Prostate gland (tissue), 2 donors: ENCODE results near the gene TSHZ1. TPM values are rescaled to one million over a fixed set of nuclear protein-coding genes. Genes with fewer than 3 reads are reported as not detected.

Source experiments
- DNase-seq: peaks from one replicate; pipeline ENCODE4 v3.0.0-alpha.2; 2019; ENCODE audit warnings: low spot score
- H3K27ac ChIP-seq, 2 donors: fragments of 200-600 bp; sonication (generic); 2 replicates each; pipeline ENCODE4 v1.5.1; 2017 to 2019
- H3K27me3 ChIP-seq: fragments of 200-600 bp; sonication (generic); replicated peaks from 2 replicates; pipeline ENCODE4 v1.5.1; 2019; ENCODE audit not compliant: insufficient read depth
- H3K36me3 ChIP-seq, 2 donors: fragments of 200-600 bp; sonication (generic); 1 replicate in 1 of 2; 2 replicates in 1 of 2; pipeline versions ENCODE4 v1.5.1 to v1.8.1; 2017 to 2019
- H3K4me1 ChIP-seq: fragments of 200-600 bp; sonication (generic); replicated peaks from 2 replicates; pipeline ENCODE4 v1.5.1; 2019
- H3K4me3 ChIP-seq, 2 donors: fragments of 200-600 bp; sonication (generic); 2 replicates each; pipeline ENCODE4 v1.5.1; 2017 to 2019
- H3K9me3 ChIP-seq: fragments of 200-600 bp; sonication (generic); 2 replicates; pipeline ENCODE4 v1.5.1; 2017
- POLR2A ChIP-seq: fragments of 450-650 bp; IDR thresholded peaks from one replicate; pipeline ENCODE4 v1.6.1; 2016; ENCODE audit warnings: antibody characterized with exemption, mild to moderate bottlenecking
- POLR2AphosphoS5 ChIP-seq: sonication (generic); formaldehyde crosslinking; IDR thresholded peaks from one replicate; pipeline ENCODE4 v1.6.1; 2017; ENCODE audit warnings: antibody characterized with exemption
- WGBS: methylation state at CpG from one replicate; pipeline ENCODE4 v1.1.5; 2018; 5-methylcytosine and 5-hydroxymethylcytosine counted together
- intact Hi-C: fragments of 100-400 bp; cut with DNase I; formaldehyde crosslinking; loops from one replicate; pipeline ENCODE4 v1.14.2; 2022
- total RNA-seq, 2 donors: library from RNA; depleted of rRNA; stranded (reverse); fragments of >200 nt; gene quantifications; one replicate each; pipeline ENCODE4 v1.1.0, GENCODE V29; 2016
- TF ChIP-seq, protein P1 (sequence below), 4 experiments: fragments of 200-600 bp in 2 of 4; fragments of 450-650 bp in 2 of 4; sonication (generic) in 2 of 4; IDR thresholded peaks; 1 replicate in 3 of 4; 2 replicates in 1 of 4; pipeline ENCODE4 v1.5.1; 2016 to 2019; ENCODE audit warnings: antibody characterized with exemption in 4 of 4, mild to moderate bottlenecking in 2 of 4, moderate library complexity in 2 of 4

Gene TSHZ1
- total RNA-seq, 2 donors from 2014 or later, result 18.2 to 48.6 TPM

DNA sequence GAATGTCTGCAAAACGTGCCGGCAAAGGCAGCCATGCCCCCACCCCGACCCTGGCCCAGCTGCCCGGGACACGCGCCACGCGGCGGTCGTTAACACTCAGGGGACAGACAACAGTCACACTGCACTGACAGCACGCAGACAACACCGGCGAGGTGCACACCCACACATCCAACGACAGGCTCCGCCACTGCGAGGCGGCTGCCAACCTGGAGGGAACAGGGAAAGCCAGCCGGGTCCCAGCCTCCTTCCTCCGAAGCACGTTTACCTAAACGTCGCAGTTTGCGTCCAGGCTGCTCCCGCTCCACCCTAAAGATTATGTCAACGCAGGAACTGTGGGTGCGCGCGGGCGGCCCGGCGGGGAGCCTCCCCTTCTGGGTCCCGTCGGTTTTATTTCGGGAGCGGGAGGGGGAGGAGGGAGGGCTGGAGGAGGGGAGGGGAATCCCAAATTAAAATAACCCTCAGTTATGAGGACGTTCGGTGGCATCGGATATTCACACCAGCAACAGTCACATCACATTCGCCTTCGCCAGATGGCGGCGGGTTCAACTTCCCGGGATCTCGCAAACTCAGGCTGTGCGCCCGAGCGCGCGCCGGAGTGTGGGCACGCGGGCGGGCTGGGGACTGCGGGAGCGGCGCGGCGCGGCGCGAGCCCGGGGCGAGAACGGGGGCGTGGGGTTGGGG is 2.3 kb upstream of the TSHZ1 start:
- DNase-seq, result peak; percentile 60
- Histone ChIP-seq H3K4me3 (peak overlapping the region; percentile 92 to 97), H3K27ac (peak overlapping the region; percentile 95 to 97), H3K4me1 (peaks cover 2% of the 10 kb centered on the region), H3K36me3 (no peaks in the 10 kb centered on the region), H3K9me3 (no peaks in the 10 kb centered on the region), H3K27me3 (no peaks in the 10 kb centered on the region)
- TF ChIP-seq, protein P1, sequence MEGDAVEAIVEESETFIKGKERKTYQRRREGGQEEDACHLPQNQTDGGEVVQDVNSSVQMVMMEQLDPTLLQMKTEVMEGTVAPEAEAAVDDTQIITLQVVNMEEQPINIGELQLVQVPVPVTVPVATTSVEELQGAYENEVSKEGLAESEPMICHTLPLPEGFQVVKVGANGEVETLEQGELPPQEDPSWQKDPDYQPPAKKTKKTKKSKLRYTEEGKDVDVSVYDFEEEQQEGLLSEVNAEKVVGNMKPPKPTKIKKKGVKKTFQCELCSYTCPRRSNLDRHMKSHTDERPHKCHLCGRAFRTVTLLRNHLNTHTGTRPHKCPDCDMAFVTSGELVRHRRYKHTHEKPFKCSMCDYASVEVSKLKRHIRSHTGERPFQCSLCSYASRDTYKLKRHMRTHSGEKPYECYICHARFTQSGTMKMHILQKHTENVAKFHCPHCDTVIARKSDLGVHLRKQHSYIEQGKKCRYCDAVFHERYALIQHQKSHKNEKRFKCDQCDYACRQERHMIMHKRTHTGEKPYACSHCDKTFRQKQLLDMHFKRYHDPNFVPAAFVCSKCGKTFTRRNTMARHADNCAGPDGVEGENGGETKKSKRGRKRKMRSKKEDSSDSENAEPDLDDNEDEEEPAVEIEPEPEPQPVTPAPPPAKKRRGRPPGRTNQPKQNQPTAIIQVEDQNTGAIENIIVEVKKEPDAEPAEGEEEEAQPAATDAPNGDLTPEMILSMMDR (IDR thresholded peaks at IDR 0.05), result peak in 1 of 4 experiments; percentile 24
- no peak for TF ChIP-seq POLR2A
- no peak for TF ChIP-seq POLR2AphosphoS5
- WGBS, result under 1% methylated on average over 62 of the region's 65 CpGs
- intact Hi-C loops, result loop anchor here (5.0 to 10.0 kb wide), 4 partner anchors 39 to 1237 kb away; partner anchors contain the start of gene CNDP2

DNA sequence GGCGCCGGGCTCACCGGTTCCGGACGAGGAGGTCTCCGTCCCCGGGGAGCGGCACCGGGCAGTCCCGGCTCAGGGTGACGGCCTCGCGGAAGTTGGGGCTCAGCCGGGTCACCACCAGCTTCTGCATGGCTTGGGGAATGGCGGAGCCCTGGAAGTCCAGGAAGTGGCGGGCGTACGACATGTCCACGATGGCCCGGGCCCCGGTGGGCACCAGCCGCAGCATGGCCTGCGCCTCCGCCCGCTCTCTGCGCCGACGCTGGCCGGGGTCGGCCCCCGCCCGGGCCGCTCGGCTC is 1.8 kb upstream of the TSHZ1 start:
- TF ChIP-seq, protein P1 (IDR thresholded peaks at IDR 0.05), result no peak
- TF ChIP-seq POLR2A, result peak; percentile 47
- no peaks in the 10 kb centered on the region for H3K9me3 ChIP-seq
- 0% methylated on average over 11 of the region's 34 CpGs for WGBS
- peak overlapping the region; percentile 92 to 97 for H3K4me3 ChIP-seq
- peak overlapping the region; percentile 95 to 97 for H3K27ac ChIP-seq
- intact Hi-C loops, result loop anchor here (5.0 to 10.0 kb wide), 4 partner anchors 39 to 1236 kb away; partner anchors contain the start of gene CNDP2
- no peaks in the 10 kb centered on the region for H3K36me3 ChIP-seq
- no peak for DNase-seq
- no peaks in the 10 kb centered on the region for H3K27me3 ChIP-seq
- peaks cover 4% of the 10 kb centered on the region for H3K4me1 ChIP-seq

DNA sequence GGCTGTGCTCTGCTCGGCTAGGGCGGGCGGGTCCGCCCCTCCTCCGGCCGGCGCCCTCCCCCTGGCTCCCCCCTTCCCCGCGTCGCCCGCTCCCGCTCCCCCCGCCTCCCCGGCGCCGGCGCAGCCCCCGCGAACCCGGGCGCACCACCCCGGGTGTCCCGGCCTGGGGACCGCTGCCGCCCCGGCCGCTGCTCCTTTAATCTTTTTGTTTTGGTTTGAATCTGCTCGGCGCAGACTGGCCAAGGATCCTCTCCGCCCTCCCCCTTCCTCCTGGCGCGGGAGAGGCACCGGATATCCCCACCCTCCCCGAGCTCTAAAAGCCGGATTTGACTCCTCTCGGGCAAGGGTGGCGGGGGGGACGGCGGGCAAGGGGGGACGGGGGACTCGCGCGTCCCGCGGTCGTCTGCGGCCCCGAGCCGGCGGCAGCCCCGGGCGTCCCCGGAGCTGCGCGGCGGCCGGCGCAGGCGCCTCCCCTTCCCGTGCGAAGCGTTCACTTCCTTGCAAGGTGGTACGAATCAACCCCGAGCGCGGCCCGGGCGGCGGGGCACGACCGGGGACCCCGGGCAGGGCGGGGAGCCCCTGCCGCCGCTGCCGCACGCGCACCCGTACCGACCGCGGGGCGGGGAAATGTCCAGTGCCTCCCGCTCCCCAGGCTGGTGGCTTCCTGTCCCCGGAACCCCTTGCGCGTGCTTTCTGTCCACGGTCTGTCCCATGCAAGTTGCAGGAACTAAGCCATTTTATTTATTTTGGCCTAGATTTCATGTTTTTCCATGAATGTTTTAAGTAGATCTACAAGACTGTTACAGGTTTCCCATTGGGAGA is 1.3 kb upstream of the TSHZ1 start, which contains the start of gene PTGR3:
PTGR3 (minus strand) TSS at position 11 of the 822 bp plus-strand sequence. CDS start 81 bp downstream, outside the sequence.
- Histone ChIP-seq H3K36me3 (no peaks in the 10 kb centered on the region), H3K4me1 (peaks cover 4% of the 10 kb centered on the region), H3K9me3 (no peaks in the 10 kb centered on the region), H3K4me3 (peak within 1 kb of the TSS; percentile 92 to 97), H3K27ac (peak within 1 kb of the TSS; percentile 95 to 97), H3K27me3 (no peaks in the 10 kb centered on the region)
- peak; percentile 80 for DNase-seq
- peak; percentile 22 for TF ChIP-seq POLR2AphosphoS5
- peak; percentile 28 for TF ChIP-seq POLR2A
- TF ChIP-seq, protein P1 (IDR thresholded peaks at IDR 0.05), result no peak
- intact Hi-C loops, result loop anchor here (5.0 to 10.0 kb wide), 4 partner anchors 38 to 1235 kb away; partner anchors contain the start of gene CNDP2
- WGBS, result under 1% methylated on average over 49 of the region's 88 CpGs

DNA sequence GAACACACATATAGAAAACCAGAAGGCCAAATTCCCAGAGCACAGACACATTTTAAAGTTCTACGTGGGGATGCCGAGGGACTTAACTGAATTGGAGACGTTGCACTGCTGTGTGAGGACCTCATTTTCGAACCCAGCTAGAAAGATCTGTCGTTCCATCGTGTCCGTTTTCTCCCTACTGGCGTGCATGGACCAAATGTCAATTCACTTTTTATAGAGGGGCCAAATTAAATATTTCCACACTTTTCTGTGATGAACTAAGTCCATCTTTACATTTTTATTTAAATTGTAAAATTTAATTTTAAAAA is 692 bp upstream of the TSHZ1 start:
- WGBS, result under 1% methylated on average over 8 of the region's 8 CpGs
- H3K4me3 ChIP-seq, result peak overlapping the region; percentile 92 to 97
- H3K4me1 ChIP-seq, result peaks cover 4% of the 10 kb centered on the region
- H3K27ac ChIP-seq, result peak overlapping the region; percentile 95 to 97
- intact Hi-C loops, result loop anchor here (5.0 to 10.0 kb wide), 5 partner anchors 37 to 1235 kb away; partner anchors contain the start of gene CNDP2
- H3K27me3 ChIP-seq, result no peaks in the 10 kb centered on the region
- TF ChIP-seq, protein P1 (IDR thresholded peaks at IDR 0.05), result no peak
- TF ChIP-seq POLR2A (no peak), POLR2AphosphoS5 (no peak)
- no peak for DNase-seq
- H3K36me3 ChIP-seq, result no peaks in the 10 kb centered on the region
- H3K9me3 ChIP-seq, result no peaks in the 10 kb centered on the region
